ENCODE results near the gene TAF9. TPM values are rescaled to one million over a fixed set of nuclear protein-coding genes. Genes with fewer than 3 reads are reported as not detected.

Gene TAF9, protein sequence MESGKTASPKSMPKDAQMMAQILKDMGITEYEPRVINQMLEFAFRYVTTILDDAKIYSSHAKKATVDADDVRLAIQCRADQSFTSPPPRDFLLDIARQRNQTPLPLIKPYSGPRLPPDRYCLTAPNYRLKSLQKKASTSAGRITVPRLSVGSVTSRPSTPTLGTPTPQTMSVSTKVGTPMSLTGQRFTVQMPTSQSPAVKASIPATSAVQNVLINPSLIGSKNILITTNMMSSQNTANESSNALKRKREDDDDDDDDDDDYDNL
- 48.5 and 73.6 TPM in 2 replicates for total RNA-seq

DNA sequence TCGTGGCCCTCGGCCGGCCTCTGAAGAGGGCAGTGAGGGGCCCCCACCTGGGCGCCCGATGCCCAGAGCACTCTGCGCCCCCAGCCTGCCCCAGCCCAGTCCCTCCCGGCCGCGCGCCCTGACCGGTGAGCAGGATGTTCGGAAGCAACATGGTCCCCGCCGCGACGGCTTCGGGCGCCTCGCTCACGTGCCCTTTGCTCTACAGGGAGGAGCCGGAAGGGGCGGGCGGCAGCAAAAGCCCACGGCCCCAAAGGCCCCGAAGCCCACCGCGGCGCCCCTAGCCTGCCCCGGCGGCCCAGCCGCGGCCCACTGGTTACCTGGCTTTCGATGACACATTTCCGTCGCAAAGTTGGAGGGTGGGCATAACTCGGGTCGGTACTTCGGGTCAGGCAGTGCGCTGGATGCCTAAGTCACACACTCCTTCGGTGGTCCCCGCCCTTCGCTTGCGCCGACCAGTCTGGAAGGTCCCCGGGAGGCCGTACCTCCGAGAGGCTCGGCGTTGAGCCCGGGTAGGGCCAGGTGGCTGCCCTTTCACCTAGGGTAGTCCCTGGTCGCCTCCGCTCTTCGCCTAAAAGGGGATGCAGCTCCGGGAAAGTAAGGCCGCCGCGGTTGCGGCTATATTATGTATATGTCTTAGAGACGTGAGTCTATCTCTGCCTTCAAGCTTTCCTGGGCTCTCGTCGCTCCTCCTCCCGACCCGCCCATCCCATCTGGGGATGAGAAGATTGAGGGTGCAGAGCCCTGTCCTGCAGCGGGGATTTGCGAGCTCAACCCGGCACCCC, at the start of gene TAF9, which contains the start of the genes AK6 and RAD17:
Gene TAF9 (minus strand): TSS at position 181 of the 782 bp plus-strand sequence. CDS start 3,783 bp downstream, outside the sequence.
Gene AK6 (minus strand): TSS at position 181 of the 782 bp plus-strand sequence. CDS start 30 bp downstream, at position 151.
Gene RAD17 (plus strand): TSS at position 479 of the 782 bp plus-strand sequence. CDS start 2,391 bp downstream, outside the sequence.

DNA sequence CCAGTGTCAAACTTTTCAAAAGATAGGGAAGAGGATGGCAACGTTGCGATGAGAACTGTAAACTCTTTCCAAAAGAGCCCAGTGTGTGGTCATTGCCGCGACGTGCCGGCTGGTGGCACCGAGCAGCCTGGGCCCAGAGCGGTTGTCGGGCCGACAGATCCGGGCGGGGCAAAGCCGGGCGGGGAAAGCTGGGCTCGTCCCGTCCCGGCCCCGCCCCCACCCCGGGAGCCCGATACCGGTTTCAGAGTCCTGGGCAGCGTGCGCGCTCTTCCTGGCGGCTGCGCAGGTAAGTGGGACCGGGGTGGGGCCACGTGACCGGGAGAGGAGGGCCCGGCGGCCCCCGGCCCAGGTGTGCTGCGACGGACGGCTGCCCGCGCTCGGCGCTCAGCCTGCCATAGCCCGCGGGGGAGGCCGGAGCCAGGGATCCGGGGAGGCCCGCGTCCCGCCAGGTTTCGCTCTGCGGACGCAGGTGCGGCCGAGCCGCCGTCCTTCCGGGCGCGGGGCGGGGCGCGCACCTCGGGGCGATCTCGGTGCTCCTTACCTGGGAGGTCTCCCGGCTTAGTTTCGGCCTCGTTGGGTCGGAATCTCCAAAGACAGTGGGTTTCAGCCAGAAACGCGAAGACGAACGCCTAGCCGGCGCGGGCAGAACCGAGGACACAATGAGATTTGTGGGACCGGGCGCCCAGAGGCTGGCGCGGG, 45.7 kb upstream of the TAF9 start, which contains the start of gene MARVELD2:
Gene MARVELD2 (plus strand): TSS at position 232 of the 699 bp plus-strand sequence. CDS start 4,270 bp downstream, outside the sequence.

Other genes starting within 250 kb of the TAF9 start
- gene CCNB1, start 202.4 kb downstream of the TAF9 start, total RNA-seq, result 40.9 and 359 TPM in 2 replicates
- 3.9 and 18.2 TPM in 2 replicates for gene CENPH, start 179.9 kb downstream of the TAF9 start, total RNA-seq
- gene CDK7, start 134.6 kb downstream of the TAF9 start, total RNA-seq, result 74.1 and 75.7 TPM in 2 replicates
- 2.3 and 4.2 TPM in 2 replicates for gene CCDC125, start 36.7 kb downstream of the TAF9 start, total RNA-seq
- gene AK6, start within 50 bp of the TAF9 start, total RNA-seq, result 26.2 and 34.7 TPM in 2 replicates
- gene RAD17, start 298 bp upstream of the TAF9 start, total RNA-seq, result 14.0 and 26.5 TPM in 2 replicates
- gene MARVELD2, start 45.6 kb upstream of the TAF9 start, total RNA-seq, result 0.38 and 0.56 TPM in 2 replicates
- gene OCLN, start 123.3 kb upstream of the TAF9 start, total RNA-seq, result 1.3 and 2.3 TPM in 2 replicates
- 37.8 and 48.9 TPM in 2 replicates for gene GTF2H2C, start 190.7 kb upstream of the TAF9 start, total RNA-seq

Measured in regular cardiac myocyte (primary cell).